D721Med (cell line): Measurements from ENCODE around the gene C2CD2.

Experiments used
- DNase-seq: peaks from one replicate; pipeline ENCODE4 v3.0.0; 2011; ENCODE audit warnings: low spot score; ENCODE audit not compliant: insufficient read length
- FAIRE-seq: peaks from 2 replicates; lab custom pipeline; 2011; peaks lifted over from hg19 to GRCh38; lab: Jason Lieb, UNC
- CTCF ChIP-seq: IDR thresholded peaks from 2 replicates; pipeline ENCODE4 v1.5.1; 2012; ENCODE audit warnings: mild to moderate bottlenecking, control low read depth; ENCODE audit not compliant: insufficient read depth; ENCODE audit errors: missing control alignments

C2CD2 gene

GRCh38 chr21:41894922-41895557 is 58.8 kb downstream of the C2CD2 start:
- no peak for DNase-seq
- TF ChIP-seq CTCF, result no peak
- no peak for FAIRE-seq

GRCh38 chr21:41894511-41894910 is 59.3 kb downstream of the C2CD2 start:
- no peak for TF ChIP-seq CTCF
- no peak for FAIRE-seq
- no peak for DNase-seq

- DNase-seq (no peak), FAIRE-seq (no peak)
- no peak for TF ChIP-seq CTCF
Observed at GRCh38 chr21:41892726-41893125, 61.1 kb downstream of the C2CD2 start.

- FAIRE-seq (no peak), DNase-seq (no peak)
- TF ChIP-seq CTCF, result no peak
Observed at GRCh38 chr21:41891132-41891531, 62.7 kb downstream of the C2CD2 start.

- FAIRE-seq (no peak), DNase-seq (no peak)
- TF ChIP-seq CTCF, result no peak
Observed at GRCh38 chr21:41890355-41890754, 63.5 kb downstream of the C2CD2 start.

- TF ChIP-seq CTCF, result no peak
- DNase-seq (no peak), FAIRE-seq (no peak)
Observed at GRCh38 chr21:41888749-41889376, 65.0 kb downstream of the C2CD2 start.

- no peak for DNase-seq
- FAIRE-seq, result no peak
- no peak for TF ChIP-seq CTCF
Observed at GRCh38 chr21:41887667-41888066, 66.2 kb downstream of the C2CD2 start.
